ENCODE data around the gene C13orf46.
A peak's percentile ranks its signal among the peaks of the same experiment; 100 is the strongest.
"Not testable (repeated sequence)": the region's sequence is repeated elsewhere in the genome, so short reads cannot be mapped to it uniquely, and the experiment has no call there.

C13orf46 gene

GRCh38 chr13:113920606-113921286 is 53.1 kb downstream of the C13orf46 start:
- DNase-seq = no peak

GRCh38 chr13:113919761-113920559 is 53.9 kb downstream of the C13orf46 start:
- DNase-seq = no peak

- no peak for DNase-seq
Measured at GRCh38 chr13:113918981-113919701, 54.7 kb downstream of the C13orf46 start.

- no peak for DNase-seq
Measured at GRCh38 chr13:113918580-113918979, 55.3 kb downstream of the C13orf46 start.

GRCh38 chr13:113917594-113918371 is 56.1 kb downstream of the C13orf46 start:
- DNase-seq = no peak

- no peak for DNase-seq
Measured at GRCh38 chr13:113917096-113917495, 56.8 kb downstream of the C13orf46 start.

GRCh38 chr13:113916330-113916815 is 57.5 kb downstream of the C13orf46 start:
- DNase-seq = no peak

- no peak for DNase-seq
Measured at GRCh38 chr13:113915786-113916329, 58.0 kb downstream of the C13orf46 start.

- DNase-seq = no peak
Measured at GRCh38 chr13:113915012-113915763, 58.7 kb downstream of the C13orf46 start.

- DNase-seq = no peak
Measured at GRCh38 chr13:113914333-113915011, 59.4 kb downstream of the C13orf46 start.

- not testable (repeated sequence) for DNase-seq
Measured at GRCh38 chr13:113913838-113914237, 60.0 kb downstream of the C13orf46 start.

- not testable (repeated sequence) for DNase-seq
Measured at GRCh38 chr13:113913408-113913807, 60.5 kb downstream of the C13orf46 start.

- DNase-seq = no peak
Measured at GRCh38 chr13:113912596-113912995, 61.3 kb downstream of the C13orf46 start.

- DNase-seq = no peak
Measured at GRCh38 chr13:113907635-113908617, 66.0 kb downstream of the C13orf46 start.

- peak; percentile 12 for DNase-seq
Measured at GRCh38 chr13:113906571-113906970, 67.3 kb downstream of the C13orf46 start.

GRCh38 chr13:113905942-113906341 is 67.9 kb downstream of the C13orf46 start:
- no peak for DNase-seq

- DNase-seq = no peak
Measured at GRCh38 chr13:113905018-113905417, 68.9 kb downstream of the C13orf46 start.

GRCh38 chr13:113904411-113904810 is 69.5 kb downstream of the C13orf46 start:
- no peak for DNase-seq

GRCh38 chr13:113903912-113904311 is 70.0 kb downstream of the C13orf46 start:
- no peak for DNase-seq
